ENCODE data around the gene MAMLD1. TPM values are rescaled to one million over a fixed set of nuclear protein-coding genes. Genes with fewer than 3 reads are reported as not detected.

The MAMLD1 gene, protein sequence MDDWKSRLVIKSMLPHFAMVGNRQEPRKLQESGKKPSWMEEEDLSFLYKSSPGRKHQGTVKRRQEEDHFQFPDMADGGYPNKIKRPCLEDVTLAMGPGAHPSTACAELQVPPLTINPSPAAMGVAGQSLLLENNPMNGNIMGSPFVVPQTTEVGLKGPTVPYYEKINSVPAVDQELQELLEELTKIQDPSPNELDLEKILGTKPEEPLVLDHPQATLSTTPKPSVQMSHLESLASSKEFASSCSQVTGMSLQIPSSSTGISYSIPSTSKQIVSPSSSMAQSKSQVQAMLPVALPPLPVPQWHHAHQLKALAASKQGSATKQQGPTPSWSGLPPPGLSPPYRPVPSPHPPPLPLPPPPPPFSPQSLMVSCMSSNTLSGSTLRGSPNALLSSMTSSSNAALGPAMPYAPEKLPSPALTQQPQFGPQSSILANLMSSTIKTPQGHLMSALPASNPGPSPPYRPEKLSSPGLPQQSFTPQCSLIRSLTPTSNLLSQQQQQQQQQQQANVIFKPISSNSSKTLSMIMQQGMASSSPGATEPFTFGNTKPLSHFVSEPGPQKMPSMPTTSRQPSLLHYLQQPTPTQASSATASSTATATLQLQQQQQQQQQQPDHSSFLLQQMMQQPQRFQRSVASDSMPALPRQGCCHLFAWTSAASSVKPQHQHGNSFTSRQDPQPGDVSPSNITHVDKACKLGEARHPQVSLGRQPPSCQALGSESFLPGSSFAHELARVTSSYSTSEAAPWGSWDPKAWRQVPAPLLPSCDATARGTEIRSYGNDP
- 2.3 and 3.2 TPM in 2 replicates for total RNA-seq

DNA sequence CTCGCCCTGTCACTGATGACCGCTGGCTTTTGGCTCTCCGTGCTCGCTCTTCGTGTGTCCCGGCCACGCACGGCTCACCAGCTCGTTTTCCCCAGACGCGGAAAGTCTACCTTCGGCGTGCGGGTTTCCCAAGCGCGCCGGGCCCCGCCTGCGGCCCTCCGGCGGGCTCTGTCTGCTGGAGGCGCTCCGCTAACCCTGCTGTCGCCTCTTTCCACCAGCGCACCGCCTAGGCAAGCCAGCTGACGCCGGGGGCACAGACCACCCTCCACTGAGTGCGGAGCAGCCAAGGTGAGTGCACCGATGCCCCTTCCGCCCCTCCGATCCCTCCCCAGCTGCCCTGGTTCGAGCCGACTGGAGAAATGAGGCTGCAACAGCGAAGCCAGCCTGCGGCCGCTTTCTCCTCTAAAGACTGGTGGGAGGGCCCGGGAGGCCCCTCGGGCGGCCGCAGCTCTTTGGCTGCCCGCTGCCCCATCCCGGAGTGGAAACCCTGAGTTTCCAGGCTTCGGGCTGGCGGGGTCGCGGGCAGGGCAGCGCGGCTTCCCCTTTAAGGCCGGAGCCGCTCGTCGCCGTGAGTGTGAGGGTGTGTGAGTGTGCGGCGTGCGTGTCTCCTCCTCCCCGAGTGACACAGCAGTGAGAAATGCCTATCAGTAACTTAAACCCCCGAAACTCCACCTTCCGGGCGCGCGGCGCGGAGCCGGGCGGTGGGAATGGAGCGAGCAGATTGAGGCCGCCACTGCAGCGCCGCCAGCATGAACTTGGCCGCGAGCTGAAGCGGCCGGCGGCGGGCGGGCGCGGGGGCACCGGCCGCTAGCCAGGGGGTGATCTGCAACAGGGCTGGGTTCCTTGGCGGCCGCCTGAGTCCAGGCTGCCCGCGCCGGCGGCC is at the start of gene MAMLD1:
TSS of gene MAMLD1 (plus strand) at position 719 of the 883 bp plus-strand sequence. CDS start 82,200 bp downstream, outside the sequence.

Other genes starting within 250 kb of the MAMLD1 start
- 11.8 and 20.3 TPM in 2 replicates for gene MTM1, start 205.3 kb downstream of the MAMLD1 start, total RNA-seq